Body of pancreas (tissue), 4 donors: Measurements from ENCODE around the gene DNAL1.

ENCODE experiments used
- POLR2A ChIP-seq, 3 donors: fragments of 450-650 bp; IDR thresholded peaks; one replicate each; pipeline ENCODE4 v1.6.1; 2016; ENCODE audit warnings: antibody characterized with exemption in 3 of 3, mild to moderate bottlenecking in 2 of 3
- TF ChIP-seq, protein P1 (sequence below), 7 experiments: fragments of 450-650 bp in 4 of 7; fragments of 200-600 bp in 3 of 7; sonication (generic) in 3 of 7; IDR thresholded peaks; one replicate each; pipeline ENCODE4 v1.5.1; 2016 to 2019; ENCODE audit warnings: antibody characterized with exemption in 7 of 7

DNA sequence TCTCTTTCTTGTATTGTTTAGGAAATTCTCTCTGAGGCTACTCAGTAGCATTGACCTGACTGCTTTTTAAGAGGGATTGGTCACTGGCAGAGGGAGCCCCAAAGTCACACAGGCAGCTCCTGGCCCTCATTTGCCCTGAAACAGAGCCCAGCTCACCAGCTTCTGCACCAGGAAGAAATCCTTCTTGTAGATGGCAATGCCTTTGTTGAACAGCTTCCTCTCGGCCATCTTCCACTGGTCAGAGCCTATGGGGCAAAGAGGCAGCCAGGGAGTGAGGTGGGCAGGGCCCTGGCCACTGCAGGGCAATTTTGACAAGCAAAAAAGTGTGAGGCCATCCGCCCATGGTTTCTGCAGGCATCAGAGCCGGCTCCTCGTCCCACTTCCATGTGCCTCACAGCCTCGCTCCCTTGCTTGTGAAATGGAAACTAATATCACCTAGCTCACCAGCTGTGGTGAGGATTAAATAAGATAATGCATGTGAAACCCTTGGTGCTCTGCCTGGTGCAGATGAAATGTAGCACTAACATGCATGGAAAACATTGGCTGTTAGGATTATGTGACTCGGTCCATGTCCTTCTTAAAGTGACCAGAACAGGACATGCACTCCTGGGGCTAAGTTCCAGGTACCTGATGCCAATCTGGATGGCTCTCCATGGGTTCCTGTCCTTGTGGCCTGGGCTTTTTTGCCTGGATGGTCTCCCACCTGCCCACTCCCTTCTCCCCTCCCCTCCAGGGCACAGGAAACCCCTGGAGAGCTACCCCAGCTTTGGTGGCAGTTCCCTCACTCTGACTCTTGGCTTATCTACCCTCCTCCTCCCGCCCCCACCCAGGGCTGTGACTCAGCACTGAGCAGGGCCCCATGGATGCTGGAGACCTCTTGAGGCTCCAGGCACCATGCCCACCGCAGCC lies 80.6 kb downstream of the DNAL1 start:
- TF ChIP-seq POLR2A (IDR thresholded peaks at IDR 0.05), result no peak
- TF ChIP-seq, protein P1, sequence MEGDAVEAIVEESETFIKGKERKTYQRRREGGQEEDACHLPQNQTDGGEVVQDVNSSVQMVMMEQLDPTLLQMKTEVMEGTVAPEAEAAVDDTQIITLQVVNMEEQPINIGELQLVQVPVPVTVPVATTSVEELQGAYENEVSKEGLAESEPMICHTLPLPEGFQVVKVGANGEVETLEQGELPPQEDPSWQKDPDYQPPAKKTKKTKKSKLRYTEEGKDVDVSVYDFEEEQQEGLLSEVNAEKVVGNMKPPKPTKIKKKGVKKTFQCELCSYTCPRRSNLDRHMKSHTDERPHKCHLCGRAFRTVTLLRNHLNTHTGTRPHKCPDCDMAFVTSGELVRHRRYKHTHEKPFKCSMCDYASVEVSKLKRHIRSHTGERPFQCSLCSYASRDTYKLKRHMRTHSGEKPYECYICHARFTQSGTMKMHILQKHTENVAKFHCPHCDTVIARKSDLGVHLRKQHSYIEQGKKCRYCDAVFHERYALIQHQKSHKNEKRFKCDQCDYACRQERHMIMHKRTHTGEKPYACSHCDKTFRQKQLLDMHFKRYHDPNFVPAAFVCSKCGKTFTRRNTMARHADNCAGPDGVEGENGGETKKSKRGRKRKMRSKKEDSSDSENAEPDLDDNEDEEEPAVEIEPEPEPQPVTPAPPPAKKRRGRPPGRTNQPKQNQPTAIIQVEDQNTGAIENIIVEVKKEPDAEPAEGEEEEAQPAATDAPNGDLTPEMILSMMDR (IDR thresholded peaks at IDR 0.05), result no peak
